Stimulated activated CD4-positive, alpha-beta T cell treated with anti-CD3 and anti-CD28 coated beads, Interleukin-4, amount 100 ng/mL, for 4 hours (primary cell): ENCODE results near the gene NFILZ.
"Not testable (repeated sequence)": the region's sequence is repeated elsewhere in the genome, so short reads cannot be mapped to it uniquely, and the experiment has no call there.

Experiments used
- DNase-seq, 2 experiments: peaks; one replicate each; pipeline ENCODE4 v3.0.0-alpha.2; 2020

NFILZ gene

DNA sequence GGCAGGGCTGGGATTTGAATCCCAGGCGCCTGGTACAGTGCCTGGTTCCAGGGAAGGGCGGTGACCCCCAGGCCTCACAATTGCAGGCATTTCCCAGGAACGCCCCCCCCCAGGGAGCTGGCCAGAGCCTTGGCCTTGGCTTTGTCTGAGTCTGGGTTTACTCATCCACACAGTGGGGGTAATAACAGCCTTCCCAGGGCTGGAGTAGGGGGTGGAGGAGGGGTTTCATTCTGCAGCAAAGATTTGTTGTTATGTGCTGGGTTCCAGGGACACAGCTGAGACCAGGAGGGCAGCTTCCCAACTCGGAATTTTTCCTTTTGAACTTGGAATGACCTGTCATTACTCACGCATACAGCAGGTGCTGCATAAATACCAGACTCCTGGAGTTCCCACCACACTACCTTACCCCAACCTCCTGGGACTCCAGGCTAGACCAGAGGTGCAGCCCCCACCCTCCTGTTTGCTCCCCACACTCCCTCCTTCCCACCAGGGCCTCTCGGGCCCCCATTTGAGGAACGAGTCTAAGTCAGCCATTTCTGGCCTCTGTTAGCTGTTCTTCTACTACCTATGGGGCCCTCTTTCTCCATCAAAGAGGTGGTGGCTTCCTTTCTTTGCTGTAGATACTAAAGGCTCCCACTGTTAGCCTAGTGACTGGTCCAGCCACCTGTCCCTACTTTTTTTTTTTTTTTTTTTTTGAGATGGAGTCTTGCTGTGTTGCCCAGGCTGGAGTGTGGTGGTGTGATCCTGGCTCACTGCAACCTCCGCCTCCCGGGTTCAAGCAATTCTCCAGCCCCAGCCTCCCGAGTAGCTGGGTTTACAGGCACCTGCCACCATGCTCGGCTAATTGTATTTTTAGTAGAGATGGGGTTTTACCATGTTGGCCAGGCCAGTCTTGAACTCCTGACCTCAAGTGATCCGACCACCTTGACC lies 18.3 kb upstream of the NFILZ start:
- DNase-seq: no peak

DNA sequence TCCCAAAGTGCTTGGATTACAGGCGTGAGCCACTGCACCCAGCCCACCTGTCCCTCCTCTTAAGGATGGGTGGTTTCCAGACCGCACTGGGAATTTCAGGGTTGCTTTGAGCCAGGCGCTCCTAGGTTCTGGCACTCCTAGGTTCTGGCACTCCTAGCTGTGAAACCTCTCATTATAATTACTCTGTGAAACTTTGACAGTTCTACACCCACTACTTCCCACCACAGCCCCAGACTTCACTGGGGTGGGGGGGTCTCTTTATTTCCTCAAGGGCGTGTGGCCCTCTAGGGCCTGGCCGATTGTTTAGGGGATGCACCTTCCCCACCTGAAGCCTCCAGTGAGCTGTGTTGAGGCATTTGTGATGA lies 17.6 kb upstream of the NFILZ start:
- DNase-seq: no peak

DNA sequence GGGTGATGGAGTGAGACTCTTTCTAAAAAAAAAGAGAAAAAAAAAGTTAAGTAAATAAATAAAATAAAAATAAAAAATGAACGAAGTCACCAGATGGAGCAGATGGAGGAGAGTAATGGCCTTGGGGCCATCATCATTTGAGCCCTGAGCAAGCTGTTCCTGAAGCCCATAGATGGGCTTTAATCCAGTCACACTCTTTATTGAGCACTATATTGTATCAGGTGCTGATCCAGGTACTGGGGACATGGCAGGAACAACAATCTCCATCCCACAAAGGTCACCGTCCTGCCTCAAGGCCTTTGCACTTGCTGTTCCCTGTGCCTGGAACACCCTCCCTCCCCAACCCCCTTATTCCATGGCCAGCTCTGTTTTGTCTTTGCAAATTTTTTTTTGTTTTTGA lies 16.0 kb upstream of the NFILZ start:
- no peak for DNase-seq

DNA sequence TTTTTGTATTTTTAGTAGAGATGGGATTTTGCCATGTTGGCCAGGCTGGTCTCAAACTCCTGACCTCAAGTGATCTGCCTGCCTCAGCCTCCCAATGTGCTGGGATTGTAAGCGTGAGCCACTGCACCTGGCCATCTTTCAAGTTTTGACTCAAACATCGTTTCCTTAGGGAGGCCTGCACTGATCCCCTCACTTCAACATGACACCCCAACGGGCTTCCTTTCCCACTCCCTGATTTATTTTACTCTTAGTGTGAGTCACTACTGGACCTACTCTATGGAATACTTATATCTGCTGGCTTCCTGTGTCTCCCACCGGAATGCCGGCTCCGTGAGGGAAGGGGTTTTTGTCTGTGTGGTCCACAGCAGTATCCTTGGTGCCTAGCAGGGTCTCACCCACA lies 15.4 kb upstream of the NFILZ start:
- no peak for DNase-seq

DNA sequence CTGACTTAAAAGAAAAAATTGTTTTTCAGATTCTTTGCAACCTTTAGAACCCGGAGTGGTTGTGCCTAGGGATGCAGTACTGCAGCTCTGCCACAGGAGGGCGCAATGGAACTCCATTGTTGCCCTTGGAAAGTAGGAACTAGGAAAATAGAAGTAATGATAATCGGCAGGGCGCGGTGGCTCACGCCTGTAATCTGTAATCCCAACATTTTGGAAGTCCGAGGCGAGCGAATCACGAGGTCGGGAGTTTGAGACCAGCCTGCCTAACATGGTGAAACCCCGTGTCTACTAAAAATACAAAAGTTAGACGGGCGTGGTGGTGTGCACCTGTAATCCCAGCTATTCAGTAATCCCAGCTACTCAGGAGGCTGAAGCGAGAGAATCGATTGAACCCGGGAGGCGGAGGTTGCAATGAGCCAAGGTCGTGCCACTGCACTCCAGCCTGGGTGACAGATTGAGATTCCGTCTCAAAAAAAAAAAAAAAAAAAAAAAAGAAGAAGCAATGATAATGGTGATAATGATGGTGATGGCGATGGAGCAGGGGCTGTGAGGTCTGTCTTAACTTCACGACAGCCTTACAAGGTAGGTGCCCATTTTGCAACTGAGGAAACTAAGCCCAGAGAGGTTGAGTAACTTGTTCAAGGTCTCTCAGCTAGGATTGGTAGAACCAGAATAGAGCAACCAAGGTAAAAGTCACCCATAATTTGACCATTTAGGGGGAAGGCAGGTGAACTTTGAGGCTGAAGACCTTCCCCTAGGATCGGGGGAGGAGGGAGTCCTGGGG lies 14.4 kb upstream of the NFILZ start:
- DNase-seq: peak; percentile 38 to 48

DNA sequence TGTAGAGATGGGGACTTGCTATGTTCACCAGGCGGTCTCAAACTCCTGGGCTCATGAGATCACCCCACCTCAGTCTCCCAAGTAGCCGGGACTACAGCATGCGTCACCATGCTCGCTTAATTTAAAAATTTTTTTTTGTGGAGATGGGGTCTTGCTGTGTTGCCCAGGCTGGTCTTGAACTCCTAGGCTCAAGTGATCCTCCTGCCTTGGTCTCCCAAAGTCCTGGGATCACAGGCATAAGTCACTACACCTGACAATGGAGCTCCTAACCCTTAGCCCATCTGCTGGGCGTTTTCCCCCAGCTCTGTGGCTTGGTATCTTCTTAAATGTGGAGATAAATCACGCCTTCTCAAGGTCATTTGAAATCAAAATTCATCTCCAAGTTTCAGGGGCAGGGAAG lies 13.6 kb upstream of the NFILZ start:
- no peak for DNase-seq

DNA sequence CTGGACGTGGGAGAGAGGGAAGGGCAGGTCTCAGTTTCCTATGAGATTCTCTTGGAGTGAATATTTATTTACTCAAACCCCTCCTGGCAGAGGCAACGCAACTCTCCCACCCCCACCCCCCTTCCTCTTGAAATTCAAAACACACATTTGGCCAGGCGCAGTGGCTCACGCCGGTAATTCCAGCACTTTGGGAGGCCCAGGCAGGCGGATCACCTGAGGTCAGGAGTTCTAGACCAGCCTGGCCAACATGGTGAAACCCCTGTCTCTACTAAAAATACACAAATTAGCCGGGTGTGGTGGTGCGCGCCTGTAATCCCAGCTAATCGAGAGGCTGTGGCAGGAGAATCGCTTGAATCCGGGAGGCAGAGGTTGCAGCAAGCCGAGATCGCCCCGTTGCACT lies 13.1 kb upstream of the NFILZ start:
- DNase-seq: not testable (repeated sequence)

DNA sequence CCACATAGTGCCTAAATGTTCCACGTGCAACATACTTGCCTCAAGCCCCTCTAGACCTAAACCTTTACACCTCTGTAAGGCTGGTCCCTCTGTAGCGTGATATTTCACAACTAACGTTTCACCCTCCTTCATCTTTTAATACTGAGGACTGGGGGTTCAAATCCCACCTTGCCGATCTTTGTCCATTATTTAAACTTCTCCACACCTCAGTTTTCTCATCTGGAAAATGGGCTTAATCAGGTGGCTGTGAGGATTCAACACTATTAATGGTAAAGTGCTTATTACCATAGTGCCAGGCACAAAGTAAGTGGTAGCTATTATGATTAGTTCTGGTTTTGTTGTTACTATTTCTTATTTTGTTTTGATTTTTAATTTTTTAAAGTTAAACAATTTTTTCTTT lies 12.4 kb upstream of the NFILZ start:
- DNase-seq: no peak

DNA sequence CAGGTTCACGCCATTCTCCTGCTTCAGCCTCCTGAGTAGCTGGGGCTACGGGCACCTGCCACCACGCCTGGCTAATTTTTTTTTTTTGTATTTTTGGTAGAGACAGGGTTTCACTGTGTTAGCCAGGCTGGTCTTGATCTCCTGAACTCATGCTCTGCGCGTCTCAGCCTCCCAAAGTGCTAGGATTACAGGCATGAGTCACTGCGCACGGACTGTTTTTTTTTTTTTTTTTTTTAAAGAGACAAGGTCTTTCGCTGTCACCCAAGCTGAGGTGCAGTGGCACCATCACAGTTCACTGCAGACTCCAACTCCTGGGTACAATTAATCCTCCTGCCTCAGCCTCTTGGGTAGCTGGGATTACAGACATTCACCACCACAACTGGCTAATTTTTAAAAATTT lies 11.7 kb upstream of the NFILZ start:
- no peak for DNase-seq

DNA sequence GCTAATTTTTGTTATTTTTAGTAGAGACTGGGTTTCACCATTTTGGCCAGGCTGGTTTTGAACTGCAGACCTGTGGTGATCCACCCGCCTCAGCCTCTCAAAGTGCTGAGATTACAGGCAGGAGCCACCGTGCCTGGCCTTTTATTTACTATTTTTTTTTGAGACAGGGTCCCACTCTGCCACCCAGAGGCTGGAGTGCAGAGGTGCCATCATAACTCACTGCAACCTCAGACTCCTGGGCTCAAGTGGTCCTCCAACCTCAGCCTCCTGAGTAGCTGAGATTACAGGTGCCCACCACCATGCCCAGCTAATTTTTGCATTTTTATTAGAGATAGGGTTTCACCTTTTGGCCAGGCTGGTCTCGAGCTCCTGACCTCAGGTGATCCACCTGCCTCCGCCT lies 7.5 kb upstream of the NFILZ start:
- not testable (repeated sequence) for DNase-seq

DNA sequence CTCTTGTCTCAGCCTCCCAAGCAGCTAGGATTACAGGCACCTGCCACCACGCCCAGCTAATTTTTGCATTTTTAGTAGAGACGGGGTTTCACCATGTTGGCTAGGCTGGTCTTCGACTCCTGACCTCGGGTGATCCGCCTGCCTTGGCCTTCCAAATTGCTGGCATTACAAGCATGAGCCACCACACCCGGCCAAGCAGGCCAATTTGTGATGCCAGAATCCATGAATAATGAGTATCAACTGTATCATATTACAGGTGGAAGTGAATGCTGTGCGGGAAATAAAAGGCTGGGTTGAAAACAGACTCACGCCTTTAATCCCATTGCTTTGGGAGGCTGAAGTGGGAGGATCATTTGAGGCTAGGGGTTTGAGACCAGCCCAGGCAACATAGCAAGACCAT lies 3.6 kb upstream of the NFILZ start:
- DNase-seq: no peak

DNA sequence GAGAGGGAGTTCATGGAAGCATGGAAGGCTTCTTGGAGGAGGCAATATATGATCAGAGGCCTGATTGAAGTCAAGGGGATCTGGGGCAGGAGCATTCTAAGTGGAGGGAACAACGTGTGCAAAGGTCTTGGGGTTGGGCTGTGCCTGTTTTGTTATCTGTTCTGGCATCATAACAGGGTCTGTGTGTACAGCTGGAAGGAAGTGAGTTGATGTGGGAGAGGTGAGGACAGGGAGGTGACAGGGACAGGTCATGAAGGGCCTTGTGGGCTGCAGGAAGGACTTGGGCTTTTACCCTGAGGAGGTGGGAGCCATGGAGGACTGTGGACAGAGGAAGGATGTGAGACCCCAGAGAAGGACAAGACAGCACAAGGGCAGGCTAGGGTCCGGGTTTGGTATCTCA lies 1.2 kb upstream of the NFILZ start:
- no peak for DNase-seq

DNA sequence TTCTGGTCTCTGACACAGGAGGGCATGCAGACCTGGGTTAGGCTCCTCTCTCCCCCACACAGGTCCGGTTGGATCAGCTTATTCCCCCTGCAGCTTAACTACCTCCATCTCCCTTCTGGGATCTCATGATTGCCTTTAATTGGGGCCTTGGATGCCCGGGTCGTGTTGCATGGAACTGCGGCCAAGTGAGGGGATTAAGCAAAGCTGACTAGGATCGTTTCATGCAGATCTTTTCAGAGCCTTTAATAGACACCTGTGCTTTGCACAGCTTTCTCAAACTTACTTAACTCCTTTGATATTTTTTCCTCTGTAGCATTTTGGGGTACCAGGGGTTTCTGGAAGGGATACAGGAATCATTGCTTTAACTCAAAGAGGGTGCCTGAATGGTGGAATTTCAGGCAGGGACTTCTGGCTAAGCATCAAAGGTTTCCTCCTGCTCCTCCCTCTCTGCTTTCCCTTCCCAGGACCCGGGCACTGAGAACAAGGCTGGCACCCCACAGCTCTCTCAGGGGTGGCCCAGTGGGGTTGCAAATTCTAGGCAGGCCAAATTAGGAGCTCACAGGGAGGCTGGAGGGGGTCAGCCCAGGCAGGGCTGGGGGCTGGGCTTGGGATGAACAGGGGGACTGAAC lies 477 bp downstream of the NFILZ start:
- no peak for DNase-seq

DNA sequence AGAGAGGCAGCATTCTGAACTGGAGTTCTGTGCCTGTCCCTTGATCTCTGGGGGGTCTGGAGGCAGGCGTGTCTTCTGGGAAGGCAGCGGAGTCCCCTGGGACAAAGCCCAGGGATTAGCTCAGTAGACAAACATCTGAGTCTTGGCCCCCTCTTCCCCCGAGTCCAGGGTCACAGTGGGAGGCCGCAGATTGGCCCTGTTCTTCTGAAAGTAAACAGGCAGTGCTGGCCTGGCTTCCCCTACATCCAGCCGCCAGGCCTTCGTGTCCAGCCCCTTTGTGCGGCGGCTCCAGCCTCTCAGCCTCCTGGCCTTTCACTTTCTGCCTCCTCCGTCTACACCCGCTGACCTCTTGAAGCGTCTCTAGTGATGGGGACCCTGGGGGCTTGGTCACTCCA lies 989 bp downstream of the NFILZ start:
- DNase-seq: no peak

DNA sequence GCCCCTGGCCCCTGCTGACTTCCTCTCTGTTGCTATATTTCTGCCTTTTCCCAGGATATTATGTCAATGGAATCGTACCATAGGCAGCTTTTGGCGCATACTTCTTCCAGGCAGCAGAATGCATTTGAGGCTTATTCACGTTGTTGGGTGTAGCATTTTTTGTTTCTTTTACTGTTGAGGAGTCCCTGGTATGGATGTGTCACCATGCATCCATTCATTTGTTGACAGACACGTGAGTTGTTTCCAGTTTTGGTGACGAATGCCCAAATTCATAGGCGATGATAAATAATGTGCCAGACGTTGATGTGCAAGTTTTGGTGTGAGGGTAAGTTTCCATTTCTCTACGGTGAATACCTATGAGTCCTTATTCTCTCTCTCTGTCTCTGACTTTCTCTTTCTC lies 5.0 kb downstream of the NFILZ start:
- DNase-seq: no peak

DNA sequence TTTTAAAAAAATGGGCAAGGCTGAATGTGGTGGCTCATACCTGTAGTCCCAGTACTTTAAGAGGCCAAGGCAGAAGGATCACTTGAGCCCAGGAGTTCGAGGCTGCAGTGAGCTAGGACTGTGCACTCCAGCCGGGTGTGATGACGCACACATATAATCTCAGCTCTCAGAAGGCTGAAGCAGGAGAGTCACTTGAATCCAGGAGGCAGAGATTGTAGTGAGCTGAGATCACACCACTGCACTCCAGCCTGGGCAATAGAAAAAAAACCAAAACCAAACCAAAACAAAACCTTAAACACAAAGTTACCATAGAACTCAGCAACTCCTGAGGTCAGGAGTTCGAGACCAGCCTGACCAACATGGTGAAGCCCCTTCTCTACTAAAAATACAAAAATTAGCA lies 6.6 kb downstream of the NFILZ start:
- DNase-seq: not testable (repeated sequence)

DNA sequence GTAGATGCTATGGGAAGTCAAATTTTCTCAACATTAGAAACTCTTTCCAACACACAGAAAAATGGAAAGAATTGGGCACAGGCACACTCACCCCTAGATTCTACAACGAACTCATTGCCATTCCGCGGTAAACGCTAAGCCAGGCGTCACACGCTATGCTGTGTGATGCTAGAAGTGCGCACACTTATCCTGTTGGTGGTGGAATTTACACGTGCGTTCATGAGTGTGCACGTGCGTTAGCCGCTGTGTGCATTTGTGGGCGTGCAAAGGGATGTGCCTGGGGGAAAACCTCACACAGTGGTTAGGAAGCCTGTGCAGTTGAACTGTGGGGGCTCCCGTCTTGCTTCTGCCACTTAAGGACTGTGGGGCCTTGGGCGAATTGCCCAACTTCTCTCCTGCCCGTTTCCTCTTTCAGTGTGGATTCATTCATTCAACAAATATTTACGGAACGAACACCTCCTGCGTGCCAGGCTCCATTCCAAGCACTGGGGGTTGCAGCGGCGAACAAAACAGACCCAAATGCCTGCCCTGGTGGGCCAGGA lies 7.7 kb downstream of the NFILZ start:
- DNase-seq: no peak

DNA sequence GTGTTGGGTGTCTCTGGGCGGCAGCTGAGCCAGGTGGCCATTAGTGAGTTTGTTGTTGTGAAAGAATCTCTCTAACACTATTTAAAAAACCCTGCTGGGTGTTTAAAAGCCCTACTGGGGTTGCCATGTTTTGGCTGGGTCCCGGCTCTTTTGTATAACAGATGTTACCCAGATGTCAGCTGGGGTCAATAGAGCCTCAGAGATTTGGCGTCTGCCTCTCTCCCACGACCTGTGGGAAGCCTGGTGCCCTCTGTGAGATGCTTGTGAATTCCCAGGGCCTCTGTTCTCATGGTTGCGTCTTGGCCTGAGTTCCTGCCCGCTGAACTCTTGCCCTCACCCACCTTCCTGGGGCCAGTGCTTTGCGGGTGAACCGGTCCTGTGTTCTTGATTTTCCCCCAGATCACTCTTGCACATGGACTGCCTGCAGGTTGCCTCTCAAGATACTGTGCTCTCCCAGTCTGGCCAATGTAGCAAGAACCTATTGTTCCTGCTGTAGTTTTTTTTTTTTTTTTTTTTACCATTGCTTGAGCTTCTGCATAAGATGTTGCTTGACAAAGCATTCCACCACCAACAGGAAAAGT lies 9.5 kb downstream of the NFILZ start:
- no peak for DNase-seq

DNA sequence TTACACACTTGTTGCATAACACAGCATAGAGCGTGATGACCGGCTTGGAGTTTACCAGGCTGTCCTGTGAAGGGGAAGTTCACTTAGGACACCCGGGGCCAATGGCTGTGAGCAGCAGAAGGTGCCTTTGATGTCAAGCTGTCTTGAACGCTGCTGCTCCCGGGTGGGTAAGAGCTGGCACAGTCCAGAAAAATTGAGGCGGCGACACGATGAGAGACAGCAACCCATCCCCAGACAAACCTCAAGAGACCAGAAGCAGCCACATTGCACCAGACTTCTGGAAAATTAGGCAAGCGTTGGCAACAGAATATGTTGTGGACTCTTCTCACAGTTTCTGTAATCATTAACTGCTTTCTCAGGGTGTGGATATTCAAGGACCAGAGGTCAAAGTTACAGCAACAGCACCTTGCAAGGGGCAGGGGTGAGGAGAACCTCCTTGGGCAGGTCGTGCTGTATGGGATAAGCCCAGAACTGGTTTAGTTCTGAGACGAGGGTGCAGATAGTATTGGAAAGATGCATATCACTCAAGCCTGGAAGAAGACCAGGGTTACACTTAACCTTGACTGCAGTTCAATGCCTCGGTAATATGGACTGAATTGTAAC lies 10.1 kb downstream of the NFILZ start:
- no peak for DNase-seq

DNA sequence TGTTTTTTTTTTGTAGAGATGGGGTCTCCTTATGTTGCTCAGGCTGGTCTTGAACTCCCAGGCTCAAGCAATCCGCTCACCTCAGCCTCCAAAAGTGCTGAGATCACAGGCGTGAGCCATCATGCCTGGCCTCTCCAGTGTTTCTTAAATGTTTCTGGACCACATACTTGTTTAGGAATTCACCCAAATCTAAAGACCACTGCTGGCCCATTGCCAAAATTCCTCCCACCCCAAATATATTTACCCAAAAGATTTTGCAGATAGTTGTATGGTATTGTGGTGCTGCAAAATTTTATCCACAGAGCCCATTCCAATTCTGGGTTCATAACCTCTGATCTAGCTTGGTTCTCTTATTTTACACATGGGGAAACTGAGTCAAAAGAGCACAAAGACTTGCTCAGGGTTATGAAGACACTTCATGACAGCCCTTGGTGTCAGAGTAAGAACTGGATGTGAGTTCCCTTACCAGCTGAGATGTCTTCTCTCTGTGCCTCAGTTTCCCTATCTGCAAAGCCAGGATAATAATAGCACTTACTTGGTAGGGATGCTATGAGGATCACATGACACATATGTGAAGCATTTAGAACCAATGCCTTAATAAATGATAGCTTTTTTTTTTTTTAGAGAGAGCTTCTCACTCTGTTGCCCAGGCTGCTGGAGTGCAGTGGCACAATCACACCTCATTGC lies 10.9 kb downstream of the NFILZ start:
- DNase-seq: no peak

DNA sequence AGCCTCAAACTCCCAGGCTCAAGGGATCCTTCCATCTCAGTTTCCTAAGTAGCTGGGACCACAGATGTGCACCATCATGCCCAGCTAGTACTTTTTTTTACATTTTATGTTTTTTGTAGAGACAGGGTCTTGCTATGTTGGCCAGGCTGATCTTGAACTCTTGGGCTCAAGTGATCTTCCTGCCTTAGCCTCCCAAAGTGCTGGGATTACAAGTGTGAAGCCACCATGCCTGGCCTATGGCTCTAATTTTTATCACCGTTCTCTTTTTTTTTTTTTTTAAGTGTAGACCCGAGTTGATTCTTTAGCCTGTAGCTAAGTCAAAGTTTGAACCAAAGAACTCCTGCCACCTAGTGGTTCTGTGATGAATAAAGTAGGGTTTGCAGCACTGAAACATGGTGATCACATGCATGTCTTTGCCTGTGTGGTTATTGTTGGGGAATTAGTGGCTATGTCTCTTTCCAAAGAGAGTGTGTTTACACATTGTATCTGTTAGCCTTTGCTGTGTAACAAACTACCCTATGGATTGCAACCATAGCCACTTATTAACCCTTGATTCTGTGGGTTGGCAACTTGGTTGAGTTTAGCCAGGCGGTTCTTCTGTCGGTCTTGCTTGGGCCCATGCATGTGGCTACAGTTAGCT lies 11.6 kb downstream of the NFILZ start:
- no peak for DNase-seq

DNA sequence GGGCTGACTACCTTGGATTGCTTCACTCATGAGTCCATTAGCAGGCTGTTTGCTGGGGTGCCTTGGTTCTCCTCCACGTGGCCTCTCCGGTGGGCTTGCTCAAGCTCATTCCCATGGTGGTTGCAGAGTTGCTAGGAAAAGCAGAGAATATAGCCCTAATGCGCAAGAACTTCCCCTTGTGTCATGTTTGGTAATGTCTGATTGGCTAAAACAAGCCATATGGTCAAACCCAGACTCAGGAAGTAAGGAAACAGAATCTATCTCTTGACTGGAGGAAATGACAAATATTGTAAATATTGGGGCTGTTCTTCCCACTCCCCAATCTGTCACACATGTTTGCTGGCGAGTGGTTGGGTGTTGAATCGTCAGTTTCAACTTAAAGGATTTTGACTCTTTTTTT lies 12.1 kb downstream of the NFILZ start:
- DNase-seq: no peak
